ENCODE results near the gene CTNNB1.

CTNNB1 gene

DNA sequence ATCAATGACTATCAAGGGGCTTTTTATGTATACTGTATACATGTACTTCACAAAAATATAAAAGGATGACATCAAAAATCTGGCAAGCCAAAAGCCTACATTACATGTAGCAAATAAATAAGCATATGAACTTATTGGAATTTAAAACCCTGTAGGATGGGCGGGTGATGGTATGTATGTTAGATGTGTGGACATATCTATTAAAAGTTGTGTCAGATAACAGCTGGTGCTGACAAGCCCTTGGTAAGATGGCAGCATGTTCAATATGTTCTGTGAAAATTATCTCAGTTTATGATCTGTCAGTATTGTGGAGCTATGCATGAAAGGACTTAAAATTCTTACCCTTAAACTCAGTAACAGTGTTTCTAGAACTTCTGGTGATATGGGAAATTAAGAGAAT, 20.1 kb downstream of the CTNNB1 start:
- TF ChIP-seq POLR2A (IDR thresholded peaks at IDR 0.05; ENCODE audit: low read depth, low read length) = no peak
- FAIRE-seq = no peak

DNA sequence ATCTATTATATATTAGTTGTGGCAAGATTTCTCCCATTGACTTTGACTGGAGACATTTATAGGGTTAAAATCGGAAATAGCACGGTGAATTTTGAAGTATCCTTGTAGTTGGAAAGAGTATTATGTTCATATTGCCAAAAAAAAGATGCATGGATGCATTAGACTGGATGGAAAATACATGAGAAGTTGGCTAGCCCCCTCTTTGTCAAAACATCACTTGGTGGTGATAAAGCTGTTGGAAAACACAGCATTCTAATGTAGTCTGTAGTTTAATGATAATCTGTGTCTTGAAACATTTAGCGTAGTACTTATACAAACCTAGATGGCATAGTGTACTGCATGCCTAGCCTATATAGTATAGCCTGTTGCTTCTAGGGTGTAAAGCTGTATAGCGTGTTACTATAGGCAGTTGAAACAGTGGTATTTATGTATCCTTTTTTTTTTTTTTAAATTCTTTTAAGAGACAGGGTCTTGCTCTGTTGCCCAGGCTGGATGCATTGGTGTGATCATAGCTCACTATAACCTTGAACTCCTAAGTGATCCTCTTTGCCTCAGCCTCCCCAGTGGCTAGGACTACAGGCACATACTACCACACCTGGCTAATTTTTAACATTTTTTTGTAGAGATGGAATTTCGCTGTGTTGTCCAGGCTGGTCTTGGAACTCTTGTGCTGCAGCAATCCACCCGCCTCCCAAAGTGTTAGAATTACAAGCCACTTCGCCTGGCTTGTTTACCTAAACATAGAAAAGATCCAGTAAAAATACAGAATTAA, 21.8 kb downstream of the CTNNB1 start:
- TF ChIP-seq POLR2A (IDR thresholded peaks at IDR 0.05; ENCODE audit: low read depth, low read length) = no peak
- no peak for DNase-seq (ENCODE audit: insufficient read length, low spot score)
- FAIRE-seq = no peak

More for the DNA sequence above, 20.1 kb downstream of the CTNNB1 start:
- DNase-seq (ENCODE audit: insufficient read length, low spot score) = no peak

DNA sequence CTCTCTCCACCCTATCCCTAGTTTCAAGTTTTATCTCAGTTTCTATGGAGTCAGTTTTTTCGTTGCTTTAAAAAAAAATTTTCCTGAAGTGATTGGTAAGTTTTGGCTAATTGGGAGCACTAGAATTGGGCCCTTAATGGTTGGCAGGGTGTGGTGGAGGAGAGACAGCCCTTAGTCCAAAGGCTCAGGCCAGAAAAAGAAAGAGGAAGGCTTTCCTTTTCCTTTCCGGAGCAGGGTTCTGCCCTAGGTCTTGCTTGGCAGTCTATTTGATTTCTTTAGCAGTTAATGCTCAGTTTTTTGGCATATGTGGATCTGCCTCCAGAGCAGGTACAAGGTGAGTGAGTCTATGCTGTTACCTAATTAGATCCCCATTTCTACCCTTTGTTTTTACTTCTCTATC, 22.7 kb downstream of the CTNNB1 start:
- no peak for DNase-seq (ENCODE audit: insufficient read length, low spot score)
- no peak for FAIRE-seq
- TF ChIP-seq POLR2A (IDR thresholded peaks at IDR 0.05; ENCODE audit: low read depth, low read length) = no peak

DNA sequence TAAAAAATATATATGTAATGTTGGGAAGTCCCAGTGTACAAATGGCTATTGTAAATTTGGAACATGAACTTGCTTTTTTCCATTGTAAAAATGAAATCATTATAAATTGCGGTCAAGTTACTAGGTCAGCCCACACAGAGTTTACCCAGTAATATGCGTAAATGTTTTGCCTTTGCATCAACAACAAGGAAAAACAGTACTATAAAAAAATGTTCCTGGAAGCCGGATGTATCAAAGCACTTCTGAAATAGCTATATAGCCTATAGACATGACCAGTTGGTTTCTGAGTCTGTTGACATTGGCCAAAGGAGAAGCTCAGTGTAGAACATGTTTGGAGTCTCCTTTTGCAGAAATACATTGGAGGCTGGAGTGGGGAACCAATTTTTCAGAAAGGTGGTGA, 23.2 kb downstream of the CTNNB1 start:
- no peak for TF ChIP-seq POLR2A (IDR thresholded peaks at IDR 0.05; ENCODE audit: low read depth, low read length)
- FAIRE-seq (no peak), DNase-seq (ENCODE audit: insufficient read length, low spot score) (no peak)

DNA sequence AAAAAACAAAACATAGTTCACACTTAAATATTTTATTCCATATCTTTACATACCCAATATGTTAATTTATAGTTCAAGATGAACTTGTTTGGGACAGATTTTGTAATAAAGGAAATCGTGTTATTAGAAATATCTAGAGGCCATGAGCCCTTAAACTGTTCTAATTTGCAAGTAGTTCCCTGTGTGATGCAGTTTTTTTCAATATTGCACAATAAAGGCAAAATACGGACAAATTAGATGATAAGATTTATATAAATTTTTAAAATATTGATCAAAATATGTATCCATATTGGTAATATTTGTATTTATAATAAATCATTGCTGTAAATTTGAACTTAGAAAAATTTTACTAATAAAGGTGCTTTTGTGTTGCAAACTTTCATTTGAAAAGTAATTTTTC, 23.8 kb downstream of the CTNNB1 start:
- no peak for DNase-seq (ENCODE audit: insufficient read length, low spot score)
- TF ChIP-seq POLR2A (IDR thresholded peaks at IDR 0.05; ENCODE audit: low read depth, low read length) = no peak
- no peak for FAIRE-seq

DNA sequence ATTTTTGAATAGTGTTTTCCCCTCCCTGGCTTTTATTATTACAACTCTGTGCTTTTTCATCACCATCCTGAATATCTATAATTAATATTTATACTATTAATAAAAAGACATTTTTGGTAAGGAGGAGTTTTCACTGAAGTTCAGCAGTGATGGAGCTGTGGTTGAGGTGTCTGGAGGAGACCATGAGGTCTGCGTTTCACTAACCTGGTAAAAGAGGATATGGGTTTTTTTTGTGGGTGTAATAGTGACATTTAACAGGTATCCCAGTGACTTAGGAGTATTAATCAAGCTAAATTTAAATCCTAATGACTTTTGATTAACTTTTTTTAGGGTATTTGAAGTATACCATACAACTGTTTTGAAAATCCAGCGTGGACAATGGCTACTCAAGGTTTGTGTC, 24.4 kb downstream of the CTNNB1 start:
- DNase-seq (ENCODE audit: insufficient read length, low spot score) (no peak), FAIRE-seq (no peak)

DNA sequence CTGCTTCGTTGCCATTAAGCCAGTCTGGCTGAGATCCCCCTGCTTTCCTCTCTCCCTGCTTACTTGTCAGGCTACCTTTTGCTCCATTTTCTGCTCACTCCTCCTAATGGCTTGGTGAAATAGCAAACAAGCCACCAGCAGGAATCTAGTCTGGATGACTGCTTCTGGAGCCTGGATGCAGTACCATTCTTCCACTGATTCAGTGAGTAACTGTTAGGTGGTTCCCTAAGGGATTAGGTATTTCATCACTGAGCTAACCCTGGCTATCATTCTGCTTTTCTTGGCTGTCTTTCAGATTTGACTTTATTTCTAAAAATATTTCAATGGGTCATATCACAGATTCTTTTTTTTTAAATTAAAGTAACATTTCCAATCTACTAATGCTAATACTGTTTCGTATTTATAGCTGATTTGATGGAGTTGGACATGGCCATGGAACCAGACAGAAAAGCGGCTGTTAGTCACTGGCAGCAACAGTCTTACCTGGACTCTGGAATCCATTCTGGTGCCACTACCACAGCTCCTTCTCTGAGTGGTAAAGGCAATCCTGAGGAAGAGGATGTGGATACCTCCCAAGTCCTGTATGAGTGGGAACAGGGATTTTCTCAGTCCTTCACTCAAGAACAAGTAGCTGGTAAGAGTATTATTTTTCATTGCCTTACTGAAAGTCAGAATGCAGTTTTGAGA, 25.0 kb downstream of the CTNNB1 start:
- peak; percentile 86 for FAIRE-seq
- DNase-seq (ENCODE audit: insufficient read length, low spot score) = no peak
- no peak for TF ChIP-seq POLR2A (IDR thresholded peaks at IDR 0.05; ENCODE audit: low read depth, low read length)

More for the DNA sequence above, 24.4 kb downstream of the CTNNB1 start:
- TF ChIP-seq POLR2A (IDR thresholded peaks at IDR 0.05; ENCODE audit: low read depth, low read length) = no peak

DNA sequence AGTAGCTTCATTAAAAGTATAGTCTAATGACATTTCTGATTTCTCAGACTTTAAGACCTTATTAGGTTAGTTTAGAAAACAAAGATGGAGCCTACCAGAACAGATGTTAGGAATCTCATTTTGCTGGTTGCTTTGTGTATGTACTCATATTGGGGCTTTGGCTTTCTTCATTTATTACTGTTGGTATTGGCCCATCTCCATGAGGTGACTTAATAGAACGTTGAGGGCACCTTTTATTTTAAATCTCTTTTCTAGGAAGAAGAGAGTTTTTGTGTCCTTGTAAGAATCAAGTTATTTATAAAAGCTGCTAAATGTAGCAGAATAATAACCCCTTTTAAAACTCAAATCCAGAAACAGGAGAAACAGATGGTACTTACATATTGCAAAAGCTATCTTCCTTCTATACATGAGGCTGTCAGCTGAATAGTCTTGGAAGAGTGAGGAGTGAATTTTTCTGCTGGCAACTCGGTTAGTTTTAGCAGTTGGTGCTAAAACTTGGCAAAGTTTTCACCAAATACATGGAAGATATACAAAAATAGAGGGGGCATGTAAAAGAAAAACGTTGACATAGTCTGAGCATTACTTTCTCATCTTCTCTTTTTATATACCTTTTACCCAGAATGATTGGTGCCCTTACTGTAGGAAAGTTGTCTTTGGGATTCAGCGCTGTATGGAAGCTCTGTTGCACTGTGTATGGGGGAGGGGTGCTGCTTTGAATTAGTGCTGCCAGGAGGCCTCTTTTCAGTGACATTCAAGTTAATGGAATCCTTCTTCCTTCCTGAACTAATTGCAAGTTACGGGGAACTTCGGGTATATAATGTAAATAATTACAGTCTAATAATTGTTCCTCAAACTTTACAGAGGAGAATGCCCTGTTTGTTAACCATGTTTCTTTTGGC, 35.8 kb downstream of the CTNNB1 start:
- TF ChIP-seq POLR2A (IDR thresholded peaks at IDR 0.05; ENCODE audit: low read depth, low read length) = no peak
- DNase-seq (ENCODE audit: insufficient read length, low spot score) (no peak), FAIRE-seq (no peak)

DNA sequence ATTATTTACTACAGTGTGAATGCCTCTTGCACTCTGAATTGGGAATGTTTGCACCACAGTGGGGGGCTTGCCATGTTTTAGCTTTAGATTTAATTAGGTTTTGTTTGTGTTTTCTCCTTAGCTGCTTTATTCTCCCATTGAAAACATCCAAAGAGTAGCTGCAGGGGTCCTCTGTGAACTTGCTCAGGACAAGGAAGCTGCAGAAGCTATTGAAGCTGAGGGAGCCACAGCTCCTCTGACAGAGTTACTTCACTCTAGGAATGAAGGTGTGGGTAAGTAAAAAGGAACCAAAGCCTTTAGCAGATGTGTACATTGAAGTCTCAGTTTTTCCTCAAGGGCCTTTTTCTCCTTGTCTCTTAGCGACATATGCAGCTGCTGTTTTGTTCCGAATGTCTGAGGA, 36.9 kb downstream of the CTNNB1 start:
- no peak for TF ChIP-seq POLR2A (IDR thresholded peaks at IDR 0.05; ENCODE audit: low read depth, low read length)
- DNase-seq (ENCODE audit: insufficient read length, low spot score) (no peak), FAIRE-seq (no peak)

DNA sequence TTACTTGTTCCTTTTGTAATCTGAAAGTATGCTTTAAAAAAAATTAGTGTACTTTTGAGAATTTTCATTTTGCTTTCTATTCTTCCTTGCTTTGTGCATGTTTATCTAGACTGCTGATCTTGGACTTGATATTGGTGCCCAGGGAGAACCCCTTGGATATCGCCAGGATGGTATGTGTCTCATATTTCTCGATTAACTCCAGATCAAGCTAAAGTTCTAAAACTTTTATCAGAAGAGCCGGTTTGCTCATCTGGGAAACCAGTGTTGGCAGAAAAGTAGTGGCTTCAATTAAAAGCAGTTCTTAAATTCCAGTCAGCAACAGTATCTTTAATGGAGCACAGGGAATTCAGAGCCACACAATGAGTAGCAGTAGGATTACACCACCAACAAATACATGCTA, 38.6 kb downstream of the CTNNB1 start:
- FAIRE-seq = no peak
- DNase-seq (ENCODE audit: insufficient read length, low spot score) = no peak
- no peak for TF ChIP-seq POLR2A (IDR thresholded peaks at IDR 0.05; ENCODE audit: low read depth, low read length)

DNA sequence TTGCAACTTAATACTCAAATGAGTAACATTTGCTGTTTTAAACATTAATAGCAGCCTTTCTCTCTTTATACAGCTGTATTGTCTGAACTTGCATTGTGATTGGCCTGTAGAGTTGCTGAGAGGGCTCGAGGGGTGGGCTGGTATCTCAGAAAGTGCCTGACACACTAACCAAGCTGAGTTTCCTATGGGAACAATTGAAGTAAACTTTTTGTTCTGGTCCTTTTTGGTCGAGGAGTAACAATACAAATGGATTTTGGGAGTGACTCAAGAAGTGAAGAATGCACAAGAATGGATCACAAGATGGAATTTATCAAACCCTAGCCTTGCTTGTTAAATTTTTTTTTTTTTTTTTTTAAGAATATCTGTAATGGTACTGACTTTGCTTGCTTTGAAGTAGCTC, 40.3 kb downstream of the CTNNB1 start:
- DNase-seq (ENCODE audit: insufficient read length, low spot score) (no peak), FAIRE-seq (no peak)
- TF ChIP-seq POLR2A (IDR thresholded peaks at IDR 0.05; ENCODE audit: low read depth, low read length) = no peak

DNA sequence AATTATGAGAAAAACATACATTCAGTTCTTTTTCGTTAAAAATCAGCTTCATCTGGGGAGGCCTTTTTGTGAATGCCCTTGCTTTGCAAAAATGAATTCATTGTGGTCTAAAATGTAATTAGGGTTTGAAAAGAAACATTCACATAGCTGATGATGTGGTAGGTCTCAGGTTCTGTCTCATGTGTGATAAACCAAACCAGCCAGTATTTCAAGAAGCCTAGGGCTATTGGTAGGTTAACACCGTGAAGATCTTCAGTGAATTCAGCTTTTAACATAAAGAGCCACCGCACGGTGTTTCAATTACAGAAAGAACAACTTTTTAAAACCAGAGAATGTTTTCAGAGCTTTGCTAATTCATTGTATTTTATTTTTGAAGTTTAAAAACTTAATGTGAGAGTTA, 41.9 kb downstream of the CTNNB1 start:
- FAIRE-seq (no peak), DNase-seq (ENCODE audit: insufficient read length, low spot score) (no peak)
- no peak for TF ChIP-seq POLR2A (IDR thresholded peaks at IDR 0.05; ENCODE audit: low read depth, low read length)

DNA sequence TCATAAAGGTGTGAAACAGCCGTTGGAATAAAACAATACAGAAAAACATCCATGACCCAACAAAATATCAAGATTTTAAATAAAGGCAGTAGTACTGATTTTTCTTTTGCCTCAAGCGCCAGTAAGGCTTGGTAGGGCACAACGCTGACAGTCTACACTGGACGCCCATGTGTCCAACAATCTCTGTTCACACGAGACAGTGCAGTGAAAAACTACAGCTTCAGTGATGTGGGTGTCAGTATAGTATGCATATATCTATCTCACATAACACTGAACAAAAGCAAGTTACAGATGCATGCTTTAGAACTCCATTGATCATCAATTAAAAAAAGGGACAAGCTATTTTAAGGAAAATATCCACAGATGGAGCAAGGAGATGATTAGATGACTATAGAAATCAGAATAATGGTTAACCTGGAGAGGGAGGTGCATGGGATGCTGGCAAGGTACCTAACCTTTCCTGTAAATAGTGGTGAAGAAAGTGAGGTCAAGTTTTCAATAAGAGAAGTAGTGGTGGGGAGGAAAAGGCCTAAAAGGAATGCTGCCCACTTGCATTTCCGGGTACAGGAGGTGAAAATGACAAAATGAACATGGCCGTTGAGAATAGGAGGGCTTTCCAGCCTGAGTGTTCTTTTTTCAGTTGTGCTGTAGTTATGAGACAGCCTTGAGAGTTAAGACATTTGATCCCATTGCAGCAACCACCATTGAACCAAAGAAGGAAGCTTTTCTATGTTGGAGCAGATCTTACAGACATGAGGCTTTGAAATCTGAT, 42.7 kb downstream of the CTNNB1 start:
- FAIRE-seq = no peak
- DNase-seq (ENCODE audit: insufficient read length, low spot score) = no peak
- TF ChIP-seq POLR2A (IDR thresholded peaks at IDR 0.05; ENCODE audit: low read depth, low read length) = no peak

All from H54 (cell line).